GM18499 (cell line): ENCODE measurements around the gene CGB1.
"Not testable (repeated sequence)": the region's sequence is repeated elsewhere in the genome, so short reads cannot be mapped to it uniquely, and the experiment has no call there.

Experiments
- ATAC-seq: cut with Tn5 transposase; IDR thresholded peaks from one replicate; pipeline ENCODE4 v1.9.1; 2021; ENCODE audit warnings: moderate number of reproducible peaks; ENCODE audit not compliant: insufficient read depth, unreplicated experiment

CGB1 gene

DNA sequence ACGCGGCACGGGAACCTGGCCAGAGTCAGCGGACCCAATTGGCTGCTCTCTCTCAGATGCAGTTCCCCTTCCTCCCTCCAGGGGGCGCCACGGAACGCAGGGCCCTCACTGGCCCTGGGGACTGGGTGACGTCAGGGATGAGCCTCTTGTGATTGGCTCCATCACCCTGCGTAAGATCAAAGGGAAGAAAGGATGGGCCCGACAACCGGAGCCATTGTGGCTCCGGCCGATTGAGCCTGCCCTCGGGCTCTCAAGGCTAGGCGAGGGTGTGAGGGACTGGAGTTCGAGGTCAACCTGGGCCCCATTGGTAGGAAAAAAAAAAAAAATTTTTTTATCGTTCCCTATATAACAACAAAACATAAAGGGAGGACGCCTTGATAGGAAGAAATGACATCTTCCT is at the start of gene CGB1:
Gene CGB1 (minus strand): TSS at position 81 of the 400 bp plus-strand sequence. CDS start 184 bp downstream, outside the sequence.
- not testable (repeated sequence) for ATAC-seq

DNA sequence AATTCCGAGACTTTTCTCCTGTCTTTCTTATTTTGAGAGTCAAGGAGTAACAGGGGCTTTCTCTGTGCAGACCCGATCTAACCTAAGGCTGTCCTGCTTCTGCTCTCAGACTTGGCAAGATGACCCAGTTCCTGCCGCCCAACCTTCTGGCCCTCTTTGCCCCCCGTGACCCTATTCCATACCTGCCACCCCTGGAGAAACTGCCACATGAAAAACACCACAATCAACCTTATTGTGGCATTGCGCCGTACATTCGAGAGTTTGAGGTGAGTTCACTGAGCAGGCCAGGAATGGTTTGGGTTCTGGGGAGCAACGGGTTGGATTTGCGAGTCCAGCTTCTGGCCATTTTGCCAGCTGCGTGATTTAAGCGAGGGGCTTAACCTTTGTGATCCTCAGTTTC is 49.6 kb upstream of the CGB1 start:
- ATAC-seq: no peak

DNA sequence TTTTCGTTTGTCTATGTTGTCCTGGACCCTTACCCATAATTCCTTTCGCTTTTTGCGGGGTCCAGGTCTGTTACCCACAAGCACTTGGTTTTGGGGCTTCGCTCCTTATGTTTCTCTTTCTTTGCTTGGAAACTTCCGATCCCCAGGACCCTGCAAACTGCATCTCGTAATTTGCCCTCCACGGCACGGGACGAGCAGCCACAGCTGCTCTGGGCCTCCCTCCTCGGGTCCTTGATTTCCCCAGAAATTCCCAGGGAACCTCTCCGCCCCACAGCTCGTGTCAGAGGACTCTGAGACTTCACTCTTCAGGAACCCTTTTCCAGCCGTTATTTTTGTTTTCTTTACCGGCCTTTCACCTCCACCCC is 49.2 kb upstream of the CGB1 start:
- ATAC-seq: no peak

DNA sequence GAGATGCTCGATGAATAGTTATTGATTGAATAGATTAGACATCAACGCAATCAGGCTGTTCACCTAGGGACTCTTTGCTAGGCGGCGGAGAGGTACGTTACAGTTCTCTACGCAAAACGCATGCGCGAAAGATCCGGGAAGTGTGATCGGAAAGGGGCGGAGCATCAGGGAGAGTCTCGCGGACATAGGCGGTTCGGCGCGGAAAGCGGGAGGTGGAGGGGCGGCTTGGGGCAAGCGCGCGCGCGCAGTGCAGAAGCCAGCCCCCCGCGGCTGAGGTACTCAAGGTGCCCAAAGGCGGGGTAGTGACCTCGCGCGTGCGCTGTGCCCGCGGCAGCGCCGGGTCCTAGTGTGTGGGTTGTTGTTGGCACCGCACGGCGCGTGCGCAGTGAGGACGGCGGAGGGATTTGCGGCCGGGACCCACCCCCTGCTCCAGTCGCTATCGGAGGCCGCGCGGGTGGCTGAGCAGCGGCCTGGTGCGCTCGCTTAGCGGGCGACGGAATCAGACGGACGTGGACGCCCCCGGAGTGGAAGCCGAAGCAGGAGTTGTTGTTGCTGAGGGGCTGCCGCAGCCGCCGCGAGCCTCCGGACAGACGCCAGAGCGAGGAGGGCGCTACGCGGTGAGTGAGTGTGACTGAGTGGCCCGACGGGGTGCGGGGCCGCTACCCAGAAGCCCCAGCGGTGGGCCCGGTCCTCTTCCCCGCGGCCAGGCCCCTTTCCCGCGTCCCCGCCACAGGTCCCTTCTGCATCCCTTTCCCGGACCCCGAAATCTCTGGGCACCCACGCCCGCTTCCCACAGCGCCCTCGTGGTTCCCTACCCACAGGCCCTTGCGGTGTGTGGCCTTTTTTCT is 48.5 kb upstream of the CGB1 start, which contains the start of gene SNRNP70:
Gene SNRNP70 (plus strand): TSS at position 432 of the 848 bp plus-strand sequence. CDS start 964 bp downstream, outside the sequence.
- ATAC-seq: peak; percentile 75

DNA sequence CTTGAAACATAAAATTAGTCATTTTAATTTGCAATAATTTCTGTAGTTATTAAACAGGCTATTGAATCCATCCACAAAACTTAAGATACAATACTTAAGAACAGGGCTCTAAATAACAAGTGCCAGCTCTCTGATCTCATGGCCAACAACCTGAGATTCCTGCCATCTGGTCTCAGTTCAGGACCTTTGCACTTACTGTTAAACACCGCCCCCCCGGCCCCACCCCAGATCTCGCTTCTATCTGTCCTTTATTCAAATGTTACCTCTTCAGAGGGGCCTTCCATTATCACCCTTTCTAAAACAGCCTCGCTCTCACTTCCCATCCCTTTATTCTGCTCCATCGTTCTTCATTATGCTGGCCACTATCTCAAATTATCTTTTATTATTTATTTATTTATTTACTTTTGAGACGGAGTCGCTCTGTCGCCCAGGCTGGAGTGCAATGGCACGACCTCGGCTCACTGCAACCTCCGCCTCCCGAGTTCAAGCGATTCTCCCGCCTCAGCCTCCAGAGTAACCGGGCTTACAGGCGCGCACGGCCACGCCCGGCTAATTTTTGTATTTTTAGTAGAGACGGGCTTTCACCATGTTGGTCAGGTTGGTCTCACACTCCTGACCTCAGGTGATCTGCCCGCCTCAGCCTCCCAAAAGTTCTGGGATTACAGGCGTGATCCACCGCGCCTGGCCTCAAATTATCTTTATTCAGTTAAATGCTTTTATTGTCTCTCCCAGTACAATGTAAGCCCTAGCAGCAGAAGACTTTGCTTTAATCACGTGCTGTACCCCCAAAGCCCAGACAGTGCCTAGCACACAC is 47.7 kb upstream of the CGB1 start:
- no peak for ATAC-seq

DNA sequence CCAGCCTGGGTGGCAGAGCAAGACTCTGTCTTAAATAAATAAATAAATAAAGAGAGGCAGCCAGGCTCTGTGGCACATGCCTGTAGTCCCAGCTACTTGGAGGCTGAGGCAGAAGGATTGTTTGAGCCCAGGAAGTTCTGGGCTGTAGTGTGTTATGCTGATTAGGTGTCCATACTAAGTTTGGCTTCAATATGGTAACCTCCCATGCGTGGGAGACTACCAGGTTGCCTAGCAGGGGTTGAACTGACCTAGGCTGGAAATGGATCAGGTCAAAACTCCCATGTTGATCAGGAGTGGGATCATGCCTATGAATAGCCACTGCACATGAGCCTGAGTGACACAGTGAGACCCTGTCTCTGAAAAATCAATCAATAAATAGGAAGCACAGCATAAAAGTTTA is 44.6 kb upstream of the CGB1 start:
- no peak for ATAC-seq

DNA sequence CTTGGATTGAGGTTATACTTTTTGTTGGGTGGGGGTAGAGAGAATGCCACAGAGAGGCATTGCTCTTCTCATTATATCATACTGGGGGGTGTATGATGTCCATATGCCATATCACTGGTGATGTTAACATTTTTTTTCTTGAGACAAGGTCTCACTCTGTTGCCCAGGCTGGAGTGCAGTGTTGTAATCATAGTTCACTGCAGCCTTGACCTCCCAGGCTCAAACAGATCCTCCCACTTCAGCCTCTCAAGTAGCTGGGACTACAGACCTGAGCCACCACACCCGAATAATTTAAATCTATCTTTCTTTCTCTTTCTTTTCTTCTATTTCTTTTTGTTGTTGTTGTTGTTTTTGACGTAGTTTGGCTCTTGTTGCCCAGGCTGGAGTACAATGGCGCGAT is 43.7 kb upstream of the CGB1 start:
- ATAC-seq: no peak

DNA sequence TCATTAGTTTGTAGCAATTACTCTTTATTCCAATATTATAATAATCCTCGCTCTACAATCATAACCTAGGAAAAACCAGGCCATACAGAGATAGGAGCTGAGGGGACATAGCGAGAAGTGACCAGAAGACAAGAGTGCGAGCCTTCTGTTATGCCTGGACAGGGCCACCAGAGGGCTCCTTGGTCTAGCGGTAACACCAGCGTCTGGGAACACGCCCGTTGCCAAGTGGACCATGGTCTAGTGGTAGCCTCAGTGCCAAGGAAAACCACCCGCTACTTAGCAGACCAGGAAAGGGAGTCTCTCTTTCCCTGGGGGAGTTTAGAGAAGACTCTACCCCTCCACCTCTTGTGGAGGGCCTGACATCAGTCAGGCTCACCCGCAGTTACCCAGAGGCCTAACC is 38.2 kb upstream of the CGB1 start:
- not testable (repeated sequence) for ATAC-seq

DNA sequence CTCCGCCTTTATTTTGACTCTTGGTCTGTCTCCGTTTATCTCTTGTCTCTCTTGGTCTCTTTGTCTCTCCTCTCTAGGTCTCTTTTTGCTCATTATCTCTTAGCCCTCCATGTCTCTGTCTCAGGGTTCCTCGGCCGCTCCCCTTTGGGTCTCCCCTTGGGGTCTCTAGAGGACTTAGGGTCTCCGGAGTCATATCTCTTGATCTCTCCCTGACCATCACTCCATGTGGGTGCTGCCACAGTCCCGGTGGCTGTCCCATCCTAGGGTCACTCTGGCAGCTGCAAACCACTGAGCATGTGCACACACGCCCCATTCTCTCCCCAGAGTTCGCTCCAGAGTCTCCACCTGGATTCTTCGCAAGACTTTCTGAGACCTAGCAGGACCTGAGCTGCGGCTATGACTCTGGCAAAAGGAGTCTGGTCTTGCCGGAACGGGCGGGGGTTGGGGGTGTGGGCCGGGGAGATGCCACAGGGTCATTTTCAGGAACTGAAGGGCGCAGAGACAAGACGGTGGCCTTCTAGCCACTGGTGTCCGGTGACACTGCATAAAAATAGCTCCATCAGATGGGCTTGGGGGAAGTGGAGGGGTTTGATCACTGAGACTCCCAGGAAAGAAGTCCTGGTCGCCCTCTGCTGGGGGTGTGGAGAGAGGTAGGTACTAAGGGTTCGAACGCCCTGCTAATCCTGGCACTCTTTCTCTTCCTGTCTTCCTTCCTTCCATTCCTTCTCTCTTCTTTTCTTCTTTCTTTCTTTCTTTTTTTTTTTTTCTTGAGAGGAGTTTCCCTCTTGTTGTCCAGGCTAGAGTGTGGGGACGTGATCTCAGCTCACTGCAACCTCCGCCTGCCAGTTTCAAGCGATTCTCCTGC is 37.1 kb upstream of the CGB1 start:
- ATAC-seq: no peak

DNA sequence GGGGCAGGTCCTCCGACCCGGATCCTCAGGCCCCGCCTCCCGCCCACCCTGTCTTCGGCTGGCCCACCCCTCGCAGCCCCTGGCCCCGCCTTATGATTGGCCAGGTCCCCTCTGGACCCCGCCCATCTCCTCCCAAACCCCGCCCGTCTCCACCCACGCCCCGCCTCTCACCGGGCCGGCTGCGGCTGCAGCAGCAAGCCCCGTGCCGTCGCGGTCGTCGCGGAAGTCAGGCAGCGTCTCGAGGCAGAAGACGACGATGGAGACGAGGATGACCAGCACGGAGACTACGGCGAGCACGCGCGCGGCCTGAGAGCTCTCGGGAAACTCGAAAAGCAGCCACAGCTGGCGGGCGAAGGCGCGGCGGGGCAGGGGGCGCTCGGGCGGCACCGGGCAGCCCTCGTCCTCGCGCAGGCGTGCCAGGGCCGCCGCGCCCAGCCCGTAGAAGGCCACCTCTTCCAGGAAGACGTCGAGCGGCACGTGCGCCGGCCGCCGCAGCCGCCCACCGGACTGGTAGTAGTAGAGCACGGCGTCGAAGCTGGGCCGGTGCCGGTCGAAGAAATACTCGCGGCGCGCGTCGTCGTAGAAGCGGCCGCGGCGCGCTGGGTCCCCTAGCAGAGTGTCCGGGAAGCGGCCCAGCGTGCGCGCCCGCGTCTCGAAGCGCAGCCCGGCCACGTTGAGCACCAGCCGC is 35.3 kb upstream of the CGB1 start:
- no peak for ATAC-seq

DNA sequence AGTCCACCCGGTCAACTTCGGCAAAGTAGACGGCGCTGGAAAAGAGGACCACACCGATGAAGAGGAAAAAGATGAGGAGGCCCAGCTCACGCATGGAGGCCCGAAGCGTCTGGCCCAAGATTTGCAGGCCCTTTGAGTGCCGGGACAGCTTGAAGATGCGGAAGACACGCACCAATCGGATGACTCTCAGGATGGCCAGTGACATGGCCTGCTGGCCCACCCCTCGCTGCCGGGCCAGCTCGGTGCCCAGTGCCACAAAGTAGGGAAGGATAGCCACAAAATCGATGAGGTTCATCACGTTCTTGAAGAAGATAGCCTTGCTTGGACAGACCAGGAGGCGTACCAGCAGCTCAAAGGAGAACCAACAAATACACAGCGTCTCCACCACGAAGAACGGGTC is 33.7 kb upstream of the CGB1 start:
- ATAC-seq: no peak

DNA sequence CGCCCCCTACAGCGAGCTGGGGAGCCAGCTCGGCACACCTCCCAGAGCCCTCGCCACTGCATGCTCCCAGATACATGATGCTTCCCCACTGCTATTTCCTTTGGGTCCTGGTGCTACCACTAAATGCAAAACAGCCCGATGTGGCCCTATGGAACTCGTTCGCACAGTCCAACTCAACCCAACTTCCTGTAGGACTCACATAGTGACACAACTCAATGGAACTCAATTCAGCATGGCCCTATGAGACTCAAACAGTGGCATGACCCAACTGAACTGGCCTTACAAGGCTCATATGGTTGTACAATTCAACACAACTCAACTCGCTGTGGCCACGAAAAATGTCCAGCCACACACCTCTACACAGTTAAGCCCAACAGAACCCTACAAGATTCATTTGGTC is 32.3 kb upstream of the CGB1 start:
- no peak for ATAC-seq

DNA sequence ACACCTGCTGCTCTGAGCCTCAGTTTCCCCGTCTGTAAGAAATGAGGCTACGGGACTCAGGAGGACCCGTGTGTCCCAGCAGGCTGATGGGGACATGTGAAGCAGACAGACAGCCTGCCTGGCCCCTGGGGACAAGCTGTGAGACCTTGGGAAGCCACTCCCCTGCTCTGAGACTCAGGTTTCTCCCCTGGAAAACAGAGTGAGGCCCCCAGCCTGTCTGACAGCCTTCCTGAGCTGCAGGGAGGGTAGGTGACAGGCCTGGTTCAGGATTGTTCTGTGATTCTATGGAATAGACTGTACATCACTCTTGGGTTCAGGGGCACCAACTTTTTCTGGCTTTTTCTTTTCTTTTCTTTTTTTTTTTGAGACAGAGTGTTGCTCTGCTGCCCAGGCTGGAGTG is 30.9 kb upstream of the CGB1 start:
- no peak for ATAC-seq

DNA sequence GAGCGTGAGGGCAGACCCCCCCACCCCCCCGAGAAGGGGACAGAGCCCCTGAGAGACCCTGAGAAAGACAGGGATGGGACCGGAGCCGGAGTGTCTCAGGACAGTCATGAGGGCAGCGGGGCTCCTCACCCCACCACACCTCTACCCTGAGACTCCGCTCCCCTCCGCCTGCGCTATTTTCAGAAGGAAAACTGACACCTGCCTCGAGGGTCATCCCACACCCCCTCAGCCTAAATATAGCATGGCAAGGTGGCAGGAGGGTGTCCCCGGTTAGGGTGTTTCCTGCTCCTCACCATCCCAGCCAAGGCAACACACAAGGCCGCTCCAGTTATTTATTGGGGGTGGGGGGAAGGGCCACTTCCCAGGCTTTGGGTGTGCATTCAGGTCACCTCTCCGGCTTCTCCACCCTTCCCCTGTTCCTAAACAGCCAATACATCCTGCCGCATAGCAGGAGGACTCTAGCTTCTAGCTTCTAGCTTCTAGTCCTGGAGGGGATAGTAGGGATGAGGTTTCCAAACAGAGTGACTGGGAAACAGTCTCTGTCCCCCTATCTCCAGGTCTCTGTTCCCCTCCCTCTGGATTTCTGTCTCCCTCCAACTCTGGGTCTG is 29.3 kb upstream of the CGB1 start:
- ATAC-seq: no peak

DNA sequence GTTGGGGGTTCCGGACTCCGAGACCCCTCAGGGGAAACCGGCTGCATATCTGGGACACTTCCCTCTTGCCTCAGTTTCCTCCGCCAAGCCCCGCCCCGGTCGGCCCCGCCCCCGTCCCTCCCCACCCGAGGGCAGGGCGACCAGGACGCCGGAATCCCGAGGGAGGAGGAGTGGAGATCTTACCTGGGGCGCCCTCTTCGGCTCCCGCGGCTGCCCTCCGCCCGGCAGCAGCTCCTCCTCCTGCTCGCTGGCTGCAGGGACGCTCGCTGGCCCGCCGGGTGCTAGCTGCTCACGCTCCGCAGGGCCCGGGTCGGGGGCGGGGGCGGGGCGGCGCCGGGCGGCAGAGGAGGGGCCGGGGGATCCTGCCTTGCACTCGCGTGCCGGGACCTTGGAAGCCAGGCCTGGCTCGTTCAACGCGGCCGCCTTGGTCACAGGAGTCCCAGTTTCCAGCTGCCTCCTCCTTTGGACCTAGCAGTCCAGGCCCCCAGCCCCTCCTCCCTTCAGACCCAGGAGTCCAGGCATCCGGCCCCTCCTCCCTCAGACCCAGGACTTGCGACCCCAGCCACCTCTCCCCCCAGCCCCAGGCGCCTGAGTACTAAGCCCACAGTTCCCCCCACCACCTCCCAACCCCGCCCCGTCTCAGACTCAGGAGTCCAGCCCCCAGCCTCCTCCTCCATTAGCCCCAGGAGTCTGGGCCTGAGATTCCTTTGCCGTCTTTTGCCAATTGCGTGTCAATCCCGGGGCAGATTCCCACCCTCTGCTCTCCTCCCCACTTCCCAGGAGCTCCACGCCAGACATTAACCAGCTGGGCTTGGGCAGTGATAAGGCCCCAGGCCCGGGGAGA is 28.3 kb upstream of the CGB1 start, which contains the start of gene NTF4:
Gene NTF4 (minus strand): TSS at position 51 of the 844 bp plus-strand sequence. CDS start 2,821 bp downstream, outside the sequence.
- no peak for ATAC-seq

DNA sequence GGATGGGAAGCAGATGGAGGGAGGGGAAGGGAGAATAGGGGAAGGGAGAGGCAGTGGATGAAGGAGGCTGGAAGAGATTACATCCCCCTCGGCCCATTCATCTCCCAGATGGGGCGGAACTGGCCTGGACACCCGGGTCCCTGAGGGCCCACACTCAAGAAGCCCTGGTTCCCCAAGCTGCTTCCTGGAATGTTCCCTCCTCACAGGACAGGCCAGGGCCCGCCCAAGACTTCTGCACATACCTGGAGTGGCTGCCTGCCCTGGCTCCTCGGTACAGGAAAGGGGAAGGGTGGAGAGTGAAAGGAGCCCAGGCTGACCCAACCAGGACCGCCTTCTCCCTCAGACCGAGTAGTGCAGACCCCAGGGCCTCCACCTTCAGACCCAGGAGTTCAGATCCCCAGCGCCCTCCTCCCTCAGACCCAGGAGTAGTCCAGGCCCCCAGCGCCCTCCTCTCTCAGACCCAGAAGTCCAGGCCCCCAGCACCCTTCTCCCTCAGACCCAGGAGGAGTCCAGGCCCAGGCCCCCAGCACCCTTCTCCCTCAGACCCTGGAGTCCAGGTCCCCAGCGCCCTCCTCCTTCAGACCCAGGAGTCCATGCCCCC is 27.4 kb upstream of the CGB1 start:
- no peak for ATAC-seq

DNA sequence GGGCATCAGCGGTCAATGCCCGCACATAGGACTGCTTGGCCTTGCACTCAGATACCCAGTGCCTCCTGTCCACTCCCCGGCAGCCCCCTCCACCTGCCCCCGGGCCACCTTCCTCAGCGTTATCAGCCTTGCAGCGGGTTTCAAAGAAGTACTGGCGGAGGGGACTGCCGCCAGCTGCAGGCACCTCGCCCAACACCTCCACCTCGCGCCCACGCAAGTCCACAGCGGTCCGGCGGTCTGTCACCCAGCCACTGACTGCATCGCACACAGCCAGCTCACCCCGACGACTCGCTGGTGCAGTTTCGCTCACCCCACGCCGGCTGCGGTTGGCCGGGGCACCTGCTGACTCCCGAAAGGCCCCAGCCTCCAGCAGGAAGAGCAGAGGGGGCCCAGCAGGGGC is 24.8 kb upstream of the CGB1 start:
- no peak for ATAC-seq

DNA sequence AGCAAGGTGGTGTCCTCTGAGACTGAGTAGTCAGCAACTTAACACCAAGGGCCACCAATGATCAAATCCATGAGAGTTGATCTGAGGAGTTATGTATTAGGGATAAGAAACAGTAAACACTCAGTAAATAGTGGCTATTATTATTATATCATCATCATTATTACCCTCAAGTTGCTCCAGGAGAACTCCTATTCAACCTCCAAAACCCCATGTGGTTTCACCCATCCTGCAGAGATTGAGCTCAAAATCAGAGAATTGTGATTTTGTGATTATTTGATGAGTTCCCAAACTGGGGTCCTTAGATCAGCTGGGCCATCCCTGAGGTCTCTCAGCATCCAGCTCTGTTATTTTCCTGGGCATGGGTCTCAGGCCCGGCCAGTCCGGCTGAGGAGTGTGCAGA is 24.3 kb upstream of the CGB1 start:
- ATAC-seq: no peak
